HEK293 (cell line): ENCODE data around the gene SNRPD3.

Experiments used
- CTCF ChIA-PET: fragments of 350-600 bp; formaldehyde crosslinking; extraction: SDS; loops from one replicate; lab custom pipeline; 2021; ENCODE audit warnings: antibody characterized with exemption; lab: Yijun Ruan, JAX
- POLR2A ChIA-PET: fragments of 300-600 bp; formaldehyde crosslinking; extraction: SDS; loops from one replicate; lab custom pipeline; 2020; ENCODE audit warnings: antibody characterized with exemption, inconsistent platforms; lab: Yijun Ruan, JAX
- H3K27ac ChIP-seq: fragments of 200-500 bp; sonication (Bioruptor generic); 2 replicates; pipeline ENCODE4 v1.5.1; 2014; ENCODE audit warnings: low read depth, low read length, control low read depth, inconsistent platforms; ENCODE audit errors: extremely low read depth
- H3K36me3 ChIP-seq, 2 experiments: fragments of 200-500 bp in 1 of 2; sonication (Bioruptor generic) in 1 of 2; 1 replicate in 1 of 2; 2 replicates in 1 of 2; pipeline ENCODE4 v1.5.1; 2014 to 2017; ENCODE audit warnings: inconsistent platforms in 2 of 2, low read length in 2 of 2; ENCODE audit not compliant: control insufficient read depth in 2 of 2, insufficient read depth in 1 of 2
- H3K4me1 ChIP-seq: fragments of 200-500 bp; sonication (Bioruptor generic); 2 replicates; pipeline ENCODE4 v1.5.1; 2014; ENCODE audit warnings: mild to moderate bottlenecking, low read length, inconsistent platforms; ENCODE audit not compliant: control insufficient read depth, insufficient read depth
- H3K4me3 ChIP-seq: 2 replicates; pipeline ENCODE4 v1.5.1; 2011; ENCODE audit warnings: low read depth, mild to moderate bottlenecking, control low read depth, low read length, moderate library complexity
- H3K9me3 ChIP-seq: fragments of 200-500 bp; sonication (Bioruptor generic); 2 replicates; pipeline ENCODE4 v1.5.1; 2014; ENCODE audit warnings: low read depth, low read length, inconsistent platforms; ENCODE audit not compliant: control insufficient read depth, insufficient read depth
- BCL11B ChIP-seq: fragments of 450-650 bp; formaldehyde crosslinking; IDR thresholded peaks from 2 replicates; pipeline ENCODE4 v1.5.1; 2016; ENCODE audit warnings: low read depth, missing biosample characterization, missing genetic modification characterization
- GLI4 ChIP-seq: fragments of 450-650 bp; formaldehyde crosslinking; IDR thresholded peaks from 2 replicates; pipeline ENCODE4 v1.5.1; 2016; ENCODE audit warnings: missing biosample characterization, missing genetic modification characterization
- PRDM10 ChIP-seq: fragments of 450-650 bp; formaldehyde crosslinking; IDR thresholded peaks from 2 replicates; pipeline ENCODE4 v1.5.1; 2016; ENCODE audit warnings: missing biosample characterization, missing genetic modification characterization
- RBAK ChIP-seq: fragments of 450-650 bp; formaldehyde crosslinking; IDR thresholded peaks from 2 replicates; pipeline ENCODE4 v1.5.1; 2016; ENCODE audit warnings: missing biosample characterization, missing genetic modification characterization
- SCRT1 ChIP-seq: fragments of 450-650 bp; formaldehyde crosslinking; IDR thresholded peaks from 2 replicates; pipeline ENCODE4 v1.5.1; 2016; ENCODE audit warnings: missing biosample characterization, missing genetic modification characterization, borderline replicate concordance
- TSHZ1 ChIP-seq: fragments of 450-650 bp; formaldehyde crosslinking; IDR thresholded peaks from 2 replicates; pipeline ENCODE4 v1.5.1; 2016; ENCODE audit warnings: missing biosample characterization, missing genetic modification characterization, borderline replicate concordance
- YY1 ChIP-seq: fragments of 450-650 bp; formaldehyde crosslinking; IDR thresholded peaks from 2 replicates; pipeline ENCODE4 v1.5.1; 2018; ENCODE audit warnings: missing biosample characterization, missing genetic modification characterization
- ZBTB8A ChIP-seq: fragments of 450-650 bp; formaldehyde crosslinking; IDR thresholded peaks from 2 replicates; pipeline ENCODE4 v1.5.1; 2016; ENCODE audit warnings: missing biosample characterization, missing genetic modification characterization
- ZNF132 ChIP-seq: fragments of 450-650 bp; formaldehyde crosslinking; IDR thresholded peaks from 2 replicates; pipeline ENCODE4 v1.5.1; 2017; ENCODE audit warnings: missing biosample characterization, missing genetic modification characterization, borderline replicate concordance
- ZNF175 ChIP-seq: fragments of 450-650 bp; formaldehyde crosslinking; IDR thresholded peaks from 2 replicates; pipeline ENCODE4 v1.5.1; 2016; ENCODE audit warnings: missing biosample characterization, missing genetic modification characterization
- ZNF211 ChIP-seq: fragments of 450-650 bp; formaldehyde crosslinking; IDR thresholded peaks from 2 replicates; pipeline ENCODE4 v1.5.1; 2016; ENCODE audit warnings: low read depth, missing biosample characterization, missing genetic modification characterization
- ZNF274 ChIP-seq, 2 experiments: fragments of 200-500 bp in 1 of 2; fragments of 450-650 bp in 1 of 2; sonication (Bioruptor generic) in 1 of 2; formaldehyde crosslinking in 1 of 2; IDR thresholded peaks; 2 replicates each; pipeline versions ENCODE4 v1.5.1 to v1.6.1; 2014 to 2016; ENCODE audit warnings: borderline replicate concordance in 1 of 2, inconsistent platforms in 1 of 2, low read length in 1 of 2, missing biosample characterization in 1 of 2, missing genetic modification characterization in 1 of 2
- ZNF416 ChIP-seq: fragments of 450-650 bp; formaldehyde crosslinking; IDR thresholded peaks from 2 replicates; pipeline ENCODE4 v1.5.1; 2016; ENCODE audit warnings: missing biosample characterization, missing genetic modification characterization
- ZNF521 ChIP-seq: fragments of 450-650 bp; formaldehyde crosslinking; IDR thresholded peaks from 2 replicates; pipeline ENCODE4 v1.5.1; 2017; ENCODE audit warnings: missing biosample characterization, mild to moderate bottlenecking, missing genetic modification characterization
- ZNF629 ChIP-seq: fragments of 450-650 bp; formaldehyde crosslinking; IDR thresholded peaks from 2 replicates; pipeline ENCODE4 v1.5.1; 2017; ENCODE audit warnings: missing biosample characterization, missing genetic modification characterization
- ZNF664 ChIP-seq: fragments of 450-650 bp; formaldehyde crosslinking; IDR thresholded peaks from 2 replicates; pipeline ENCODE4 v1.5.1; 2016; ENCODE audit warnings: missing biosample characterization, missing genetic modification characterization
- ZNF704 ChIP-seq: fragments of 450-650 bp; formaldehyde crosslinking; IDR thresholded peaks from 2 replicates; pipeline ENCODE4 v1.5.1; 2016; ENCODE audit warnings: missing biosample characterization, missing genetic modification characterization
- ZNF707 ChIP-seq: fragments of 450-650 bp; formaldehyde crosslinking; IDR thresholded peaks from 2 replicates; pipeline ENCODE4 v1.5.1; 2016; ENCODE audit warnings: missing biosample characterization, missing genetic modification characterization
- ZNF785 ChIP-seq: fragments of 450-650 bp; formaldehyde crosslinking; IDR thresholded peaks from 2 replicates; pipeline ENCODE4 v1.5.1; 2016; ENCODE audit warnings: missing biosample characterization, missing genetic modification characterization
- ZSCAN23 ChIP-seq: fragments of 450-650 bp; formaldehyde crosslinking; IDR thresholded peaks from 2 replicates; pipeline ENCODE4 v1.5.1; 2016; ENCODE audit warnings: missing biosample characterization, missing genetic modification characterization
- TF ChIP-seq, protein P1 (sequence below): fragments of 450-650 bp; formaldehyde crosslinking; IDR thresholded peaks from 2 replicates; pipeline ENCODE4 v1.5.1; 2017; ENCODE audit warnings: missing biosample characterization, missing genetic modification characterization
- TF ChIP-seq, protein P2 (sequence below): fragments of 450-650 bp; formaldehyde crosslinking; IDR thresholded peaks from 2 replicates; pipeline ENCODE4 v1.5.1; 2017; ENCODE audit warnings: missing biosample characterization, mild to moderate bottlenecking, missing genetic modification characterization, moderate library complexity

The SNRPD3 gene

GRCh38 chr22:24506802-24507438 lies 48.9 kb upstream of the SNRPD3 start (continued):
- TF ChIP-seq, protein P1, sequence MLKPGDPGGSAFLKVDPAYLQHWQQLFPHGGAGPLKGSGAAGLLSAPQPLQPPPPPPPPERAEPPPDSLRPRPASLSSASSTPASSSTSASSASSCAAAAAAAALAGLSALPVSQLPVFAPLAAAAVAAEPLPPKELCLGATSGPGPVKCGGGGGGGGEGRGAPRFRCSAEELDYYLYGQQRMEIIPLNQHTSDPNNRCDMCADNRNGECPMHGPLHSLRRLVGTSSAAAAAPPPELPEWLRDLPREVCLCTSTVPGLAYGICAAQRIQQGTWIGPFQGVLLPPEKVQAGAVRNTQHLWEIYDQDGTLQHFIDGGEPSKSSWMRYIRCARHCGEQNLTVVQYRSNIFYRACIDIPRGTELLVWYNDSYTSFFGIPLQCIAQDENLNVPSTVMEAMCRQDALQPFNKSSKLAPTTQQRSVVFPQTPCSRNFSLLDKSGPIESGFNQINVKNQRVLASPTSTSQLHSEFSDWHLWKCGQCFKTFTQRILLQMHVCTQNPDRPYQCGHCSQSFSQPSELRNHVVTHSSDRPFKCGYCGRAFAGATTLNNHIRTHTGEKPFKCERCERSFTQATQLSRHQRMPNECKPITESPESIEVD (tag by site-specific recombination) = peak; percentile 61; the same call in 1 of the 2 replicates
- no peak for TF ChIP-seq ZNF664 (tag by site-specific recombination)
- 0 out of 2 replicates have a peak, but pooled peaks have one; percentile 15 for TF ChIP-seq ZNF629 (tag by site-specific recombination)
- no peak for TF ChIP-seq ZNF132

- Histone ChIP-seq H3K36me3 (no peaks in the 10 kb centered on the region), H3K9me3 (no peaks in the 10 kb centered on the region), H3K4me3 (no peak overlapping the region), H3K4me1 (peaks cover 18% of the 10 kb centered on the region), H3K27ac (no peak overlapping the region)
- ChIA-PET CTCF (interaction anchor here (0.7 to 3.2 kb wide), 8 partner anchors 11 to 429 kb away, joined by 3 to 15 read pairs (median 4); no protein-coding TSS in a partner anchor), POLR2A (no interaction called here)
- TF ChIP-seq ZNF274 (IDR thresholded peaks at IDR 0.05; ENCODE audit: low read length) = no peak
- TF ChIP-seq ZNF274 (tag by site-specific recombination; IDR thresholded peaks at IDR 0.05; ENCODE audit: borderline replicate concordance) = no peak
- TF ChIP-seq ZNF521 (tag by site-specific recombination) = no peak
- no peak for TF ChIP-seq ZNF211 (tag by site-specific recombination)
- no peak for TF ChIP-seq BCL11B (tag by site-specific recombination)
- no peak for TF ChIP-seq ZNF175 (tag by site-specific recombination)
- no peak for TF ChIP-seq ZNF704 (tag by site-specific recombination)
- TF ChIP-seq ZNF132 = no peak
- TF ChIP-seq ZNF785 (tag by site-specific recombination) = no peak
- no peak for TF ChIP-seq ZSCAN23 (tag by site-specific recombination)
- TF ChIP-seq TSHZ1 (tag by site-specific recombination) = no peak
- no peak for TF ChIP-seq ZBTB8A (tag by site-specific recombination)
- no peak for TF ChIP-seq GLI4 (tag by site-specific recombination)
- TF ChIP-seq PRDM10 (tag by site-specific recombination) = no peak
- TF ChIP-seq, protein P2, sequence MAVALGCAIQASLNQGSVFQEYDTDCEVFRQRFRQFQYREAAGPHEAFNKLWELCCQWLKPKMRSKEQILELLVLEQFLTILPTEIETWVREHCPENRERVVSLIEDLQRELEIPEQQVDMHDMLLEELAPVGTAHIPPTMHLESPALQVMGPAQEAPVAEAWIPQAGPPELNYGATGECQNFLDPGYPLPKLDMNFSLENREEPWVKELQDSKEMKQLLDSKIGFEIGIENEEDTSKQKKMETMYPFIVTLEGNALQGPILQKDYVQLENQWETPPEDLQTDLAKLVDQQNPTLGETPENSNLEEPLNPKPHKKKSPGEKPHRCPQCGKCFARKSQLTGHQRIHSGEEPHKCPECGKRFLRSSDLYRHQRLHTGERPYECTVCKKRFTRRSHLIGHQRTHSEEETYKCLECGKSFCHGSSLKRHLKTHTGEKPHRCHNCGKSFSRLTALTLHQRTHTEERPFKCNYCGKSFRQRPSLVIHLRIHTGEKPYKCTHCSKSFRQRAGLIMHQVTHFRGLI = no peak
- TF ChIP-seq ZNF416 (tag by site-specific recombination) = no peak
- no peak for TF ChIP-seq SCRT1
- TF ChIP-seq ZNF707 (tag by site-specific recombination) = no peak
- no peak for TF ChIP-seq RBAK (tag by site-specific recombination)
- TF ChIP-seq YY1 (tag by site-specific recombination) = no peak
Measured at GRCh38 chr22:24507716-24508115, 48.1 kb upstream of the SNRPD3 start.
